Ammon's horn (tissue), 1 donor: ENCODE measurements around the gene STK32A.

ENCODE experiments used
- DNase-seq: peaks from one replicate; pipeline ENCODE4 v3.0.0-alpha.2; 2016; ENCODE audit warnings: low spot score

Gene STK32A

GRCh38 chr5:147391781-147392180 lies 157.0 kb downstream of the STK32A start:
- DNase-seq: peak; percentile 40

GRCh38 chr5:147393874-147394672 lies 159.2 kb downstream of the STK32A start:
- no peak for DNase-seq

- no peak for DNase-seq
Measured at GRCh38 chr5:147396070-147396823, 161.4 kb downstream of the STK32A start.

GRCh38 chr5:147397616-147398015 lies 162.8 kb downstream of the STK32A start:
- DNase-seq: no peak

GRCh38 chr5:147398860-147399259 lies 164.0 kb downstream of the STK32A start:
- DNase-seq: no peak

- no peak for DNase-seq
Measured at GRCh38 chr5:147400126-147400809, 165.4 kb downstream of the STK32A start.

- DNase-seq: no peak
Measured at GRCh38 chr5:147400881-147401280, 166.1 kb downstream of the STK32A start.

GRCh38 chr5:147403651-147404640 lies 169.1 kb downstream of the STK32A start:
- no peak for DNase-seq

- DNase-seq: no peak
Measured at GRCh38 chr5:147404706-147405105, 169.9 kb downstream of the STK32A start.

GRCh38 chr5:147406636-147407035 lies 171.8 kb downstream of the STK32A start:
- DNase-seq: no peak

GRCh38 chr5:147407094-147407681 lies 172.4 kb downstream of the STK32A start:
- no peak for DNase-seq

GRCh38 chr5:147408980-147409379 lies 174.2 kb downstream of the STK32A start:
- DNase-seq: no peak

- no peak for DNase-seq
Measured at GRCh38 chr5:147410496-147411358, 175.9 kb downstream of the STK32A start.

- DNase-seq: no peak
Measured at GRCh38 chr5:147411359-147412319, 176.8 kb downstream of the STK32A start.

GRCh38 chr5:147412561-147412960 lies 177.7 kb downstream of the STK32A start:
- no peak for DNase-seq

- DNase-seq: no peak
Measured at GRCh38 chr5:147413266-147413665, 178.4 kb downstream of the STK32A start.

- DNase-seq: no peak
Measured at GRCh38 chr5:147415651-147416050, 180.8 kb downstream of the STK32A start.

- no peak for DNase-seq
Measured at GRCh38 chr5:147417135-147417813, 182.4 kb downstream of the STK32A start.
